HG03175 (cell line): ENCODE measurements around the gene ZNF326.

Experiments
- ATAC-seq: cut with Tn5 transposase; IDR thresholded peaks from one replicate; pipeline ENCODE4 v1.9.1; 2021; ENCODE audit warnings: mild to moderate bottlenecking, moderate library complexity; ENCODE audit not compliant: unreplicated experiment

The ZNF326 gene

GRCh38 chr1:90067194-90067931 is 72.5 kb downstream of the ZNF326 start:
- ATAC-seq = no peak

DNA sequence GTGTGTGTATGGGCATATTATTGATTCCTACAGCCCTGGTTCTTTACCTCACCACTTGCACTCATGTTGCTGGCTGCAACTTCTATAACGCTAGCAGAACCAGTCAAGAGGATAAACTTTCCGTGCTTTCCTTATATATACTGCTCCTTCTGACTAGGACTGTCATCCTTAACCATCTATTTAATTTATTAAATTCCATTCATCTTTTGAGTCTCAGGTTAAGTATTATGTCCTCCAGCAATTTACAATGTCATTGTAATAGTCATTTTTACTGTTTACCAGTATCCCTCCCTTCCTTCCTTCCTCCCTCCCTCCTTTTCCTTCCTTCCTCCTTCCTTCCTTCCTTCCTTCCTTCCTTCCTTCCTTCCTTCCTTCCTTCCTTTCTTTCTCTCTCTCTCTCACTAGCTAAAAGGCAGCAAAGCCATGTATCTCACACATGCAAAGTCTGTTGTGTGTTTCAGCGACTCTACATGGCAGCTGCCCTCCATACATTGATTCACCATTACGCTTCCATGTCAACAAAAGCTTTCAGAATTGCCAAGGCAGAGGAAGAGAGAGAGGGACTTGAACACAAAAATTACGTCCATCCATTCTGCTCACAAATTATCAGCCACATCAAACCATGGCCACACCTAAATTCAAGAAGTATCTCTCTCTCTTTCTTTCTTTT is 73.8 kb downstream of the ZNF326 start:
- ATAC-seq = no peak

DNA sequence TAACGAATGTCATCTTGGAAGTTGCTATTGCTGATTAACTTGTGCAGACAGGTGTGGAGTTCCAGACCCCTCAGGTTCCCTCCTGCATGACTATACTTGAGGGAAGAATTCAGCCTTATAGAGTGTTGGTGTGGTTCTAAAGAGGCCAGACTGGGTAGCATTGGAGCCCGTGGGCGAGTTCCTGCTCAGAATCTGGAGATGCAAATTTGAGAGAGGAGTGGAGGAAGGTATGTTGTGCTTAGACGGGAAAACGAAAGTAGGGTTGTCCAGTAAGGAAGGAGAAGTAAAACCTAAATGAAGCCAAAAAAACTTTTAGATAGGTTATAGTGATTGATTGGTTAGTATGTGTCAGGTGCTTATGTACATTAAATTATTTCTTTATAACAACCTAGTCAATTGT is 79.2 kb downstream of the ZNF326 start:
- ATAC-seq = no peak

GRCh38 chr1:90074566-90074965 is 79.7 kb downstream of the ZNF326 start:
- ATAC-seq = no peak

DNA sequence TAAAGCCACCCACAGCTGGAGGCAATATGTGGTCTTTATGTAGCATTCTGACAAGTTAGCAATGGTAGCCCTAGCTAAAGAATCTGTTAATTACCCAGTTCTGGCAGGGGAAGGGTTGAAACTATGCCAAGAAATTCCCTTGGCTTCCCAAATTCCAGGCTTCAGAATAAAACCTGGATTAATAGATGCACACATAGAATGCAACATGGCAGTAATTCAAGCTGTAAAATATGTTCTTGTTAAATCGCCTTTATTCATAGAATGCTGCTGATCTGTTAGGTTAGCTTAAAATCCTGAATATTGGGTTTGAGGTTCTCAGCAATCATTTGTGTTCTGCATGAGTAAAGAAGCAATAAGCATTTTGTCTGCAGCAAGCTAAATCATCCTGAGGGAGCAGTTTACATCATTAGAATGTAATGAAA is 80.1 kb downstream of the ZNF326 start:
- ATAC-seq = no peak

DNA sequence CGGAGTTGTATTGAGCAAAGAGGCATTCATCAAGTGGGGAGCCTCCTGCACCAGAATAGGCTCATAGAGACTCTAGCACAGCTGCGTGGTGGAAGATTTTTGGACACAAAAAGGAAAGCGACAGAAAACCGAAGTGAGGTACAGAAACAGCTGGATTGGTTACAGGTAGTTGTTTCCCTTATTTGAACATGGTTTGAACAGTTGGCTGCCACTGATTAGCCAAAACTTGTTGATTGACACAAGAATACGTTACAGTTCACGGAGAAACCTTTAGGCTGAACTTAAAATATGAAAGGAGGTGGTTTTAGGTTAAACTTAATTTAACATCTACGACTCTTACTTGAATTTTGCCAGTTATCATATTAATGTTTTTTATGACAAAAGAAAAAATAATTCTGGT is 89.1 kb downstream of the ZNF326 start:
- ATAC-seq = no peak
